ENCODE results near the gene MRPL10. TPM values are rescaled to one million over a fixed set of nuclear protein-coding genes. Genes with fewer than 3 reads are reported as not detected.

MRPL10 gene
- total and polyA plus RNA-seq, 2 experiments from 2014 or later, result 50.2 to 74.7 TPM

DNA sequence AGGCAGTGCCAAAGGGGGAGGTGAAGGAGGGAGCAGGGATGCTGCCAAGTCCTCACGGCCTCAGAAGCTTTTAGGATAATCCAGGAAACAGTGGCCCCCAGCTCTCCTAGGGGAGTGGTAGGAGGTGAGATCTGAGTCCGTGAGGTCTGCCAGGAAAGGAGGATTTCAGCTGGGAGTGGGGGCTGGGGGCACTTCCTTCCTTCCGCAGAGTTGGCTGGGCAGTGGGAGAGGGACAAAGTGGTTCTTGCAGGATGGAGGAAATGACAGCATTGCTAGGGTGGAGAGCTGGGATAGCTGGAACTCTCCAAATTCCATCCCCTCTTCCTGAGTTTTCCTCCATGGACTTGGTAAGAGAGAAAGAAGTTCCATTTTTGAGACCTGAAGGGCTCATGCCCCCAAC lies 24.4 kb upstream of the MRPL10 start:
- Histone ChIP-seq H3K79me2 (replicated peaks; ENCODE audit: insufficient read depth) (no peaks in the 10 kb centered on the region), H3K36me3 (ENCODE audit: insufficient read depth) (no peaks in the 10 kb centered on the region), H4K20me1 (replicated peaks; ENCODE audit: insufficient read depth) (no peaks in the 10 kb centered on the region; the same call in 1 of the 2 replicates), H3K4me1 (ENCODE audit: insufficient read depth) (peaks cover 29% of the 10 kb centered on the region), H3K27me3 (ENCODE audit: insufficient read depth) (peaks cover 79% of the 10 kb centered on the region), H3F3A (replicated peaks; ENCODE audit: low read depth) (peaks cover 13% of the 10 kb centered on the region; the same call in 1 of the 2 replicates), H2AFZ (no peak overlapping the region), H3K27ac (ENCODE audit: low read depth) (no peak overlapping the region), H3K4me2 (peak overlapping the region; percentile 43; the same call in 1 of the 2 replicates), H3K4me3 (no peak overlapping the region), H3K9me2 (ENCODE audit: insufficient read depth) (peaks cover 4% of the 10 kb centered on the region; the same call in 1 of the 2 replicates)
- Mint-ChIP-seq H3K36me3 (ENCODE audit: low read depth) (no peaks in the 10 kb centered on the region), H3K9me3 (no peaks in the 10 kb centered on the region), H3K27ac (no peak overlapping the region), H3K27me3 (ENCODE audit: insufficient read depth, low read depth, poor library complexity) (peaks cover 58% of the 10 kb centered on the region), H3K4me1 (peaks cover 48% of the 10 kb centered on the region), H3K4me3 (no peak overlapping the region)
- TF ChIP-seq, protein P1, sequence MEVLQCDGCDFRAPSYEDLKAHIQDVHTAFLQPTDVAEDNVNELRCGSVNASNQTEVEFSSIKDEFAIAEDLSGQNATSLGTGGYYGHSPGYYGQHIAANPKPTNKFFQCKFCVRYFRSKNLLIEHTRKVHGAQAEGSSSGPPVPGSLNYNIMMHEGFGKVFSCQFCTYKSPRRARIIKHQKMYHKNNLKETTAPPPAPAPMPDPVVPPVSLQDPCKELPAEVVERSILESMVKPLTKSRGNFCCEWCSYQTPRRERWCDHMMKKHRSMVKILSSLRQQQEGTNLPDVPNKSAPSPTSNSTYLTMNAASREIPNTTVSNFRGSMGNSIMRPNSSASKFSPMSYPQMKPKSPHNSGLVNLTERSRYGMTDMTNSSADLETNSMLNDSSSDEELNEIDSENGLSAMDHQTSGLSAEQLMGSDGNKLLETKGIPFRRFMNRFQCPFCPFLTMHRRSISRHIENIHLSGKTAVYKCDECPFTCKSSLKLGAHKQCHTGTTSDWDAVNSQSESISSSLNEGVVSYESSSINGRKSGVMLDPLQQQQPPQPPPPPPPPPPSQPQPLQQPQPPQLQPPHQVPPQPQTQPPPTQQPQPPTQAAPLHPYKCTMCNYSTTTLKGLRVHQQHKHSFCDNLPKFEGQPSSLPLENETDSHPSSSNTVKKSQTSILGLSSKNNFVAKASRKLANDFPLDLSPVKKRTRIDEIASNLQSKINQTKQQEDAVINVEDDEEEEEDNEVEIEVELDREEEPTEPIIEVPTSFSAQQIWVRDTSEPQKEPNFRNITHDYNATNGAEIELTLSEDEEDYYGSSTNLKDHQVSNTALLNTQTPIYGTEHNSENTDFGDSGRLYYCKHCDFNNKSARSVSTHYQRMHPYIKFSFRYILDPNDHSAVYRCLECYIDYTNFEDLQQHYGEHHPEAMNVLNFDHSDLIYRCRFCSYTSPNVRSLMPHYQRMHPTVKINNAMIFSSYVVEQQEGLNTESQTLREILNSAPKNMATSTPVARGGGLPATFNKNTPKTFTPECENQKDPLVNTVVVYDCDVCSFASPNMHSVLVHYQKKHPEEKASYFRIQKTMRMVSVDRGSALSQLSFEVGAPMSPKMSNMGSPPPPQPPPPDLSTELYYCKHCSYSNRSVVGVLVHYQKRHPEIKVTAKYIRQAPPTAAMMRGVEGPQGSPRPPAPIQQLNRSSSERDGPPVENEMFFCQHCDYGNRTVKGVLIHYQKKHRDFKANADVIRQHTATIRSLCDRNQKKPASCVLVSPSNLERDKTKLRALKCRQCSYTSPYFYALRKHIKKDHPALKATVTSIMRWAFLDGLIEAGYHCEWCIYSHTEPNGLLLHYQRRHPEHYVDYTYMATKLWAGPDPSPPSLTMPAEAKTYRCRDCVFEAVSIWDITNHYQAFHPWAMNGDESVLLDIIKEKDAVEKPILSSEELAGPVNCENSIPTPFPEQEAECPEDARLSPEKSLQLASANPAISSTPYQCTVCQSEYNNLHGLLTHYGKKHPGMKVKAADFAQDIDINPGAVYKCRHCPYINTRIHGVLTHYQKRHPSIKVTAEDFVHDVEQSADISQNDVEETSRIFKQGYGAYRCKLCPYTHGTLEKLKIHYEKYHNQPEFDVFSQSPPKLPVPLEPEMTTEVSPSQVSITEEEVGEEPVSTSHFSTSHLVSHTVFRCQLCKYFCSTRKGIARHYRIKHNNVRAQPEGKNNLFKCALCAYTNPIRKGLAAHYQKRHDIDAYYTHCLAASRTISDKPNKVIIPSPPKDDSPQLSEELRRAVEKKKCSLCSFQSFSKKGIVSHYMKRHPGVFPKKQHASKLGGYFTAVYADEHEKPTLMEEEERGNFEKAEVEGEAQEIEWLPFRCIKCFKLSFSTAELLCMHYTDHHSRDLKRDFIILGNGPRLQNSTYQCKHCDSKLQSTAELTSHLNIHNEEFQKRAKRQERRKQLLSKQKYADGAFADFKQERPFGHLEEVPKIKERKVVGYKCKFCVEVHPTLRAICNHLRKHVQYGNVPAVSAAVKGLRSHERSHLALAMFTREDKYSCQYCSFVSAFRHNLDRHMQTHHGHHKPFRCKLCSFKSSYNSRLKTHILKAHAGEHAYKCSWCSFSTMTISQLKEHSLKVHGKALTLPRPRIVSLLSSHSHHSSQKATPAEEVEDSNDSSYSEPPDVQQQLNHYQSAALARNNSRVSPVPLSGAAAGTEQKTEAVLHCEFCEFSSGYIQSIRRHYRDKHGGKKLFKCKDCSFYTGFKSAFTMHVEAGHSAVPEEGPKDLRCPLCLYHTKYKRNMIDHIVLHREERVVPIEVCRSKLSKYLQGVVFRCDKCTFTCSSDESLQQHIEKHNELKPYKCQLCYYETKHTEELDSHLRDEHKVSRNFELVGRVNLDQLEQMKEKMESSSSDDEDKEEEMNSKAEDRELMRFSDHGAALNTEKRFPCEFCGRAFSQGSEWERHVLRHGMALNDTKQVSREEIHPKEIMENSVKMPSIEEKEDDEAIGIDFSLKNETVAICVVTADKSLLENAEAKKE (CRISPR knock-in tag; IDR thresholded peaks at IDR 0.05), result no peak
- TF ChIP-seq, protein P2, sequence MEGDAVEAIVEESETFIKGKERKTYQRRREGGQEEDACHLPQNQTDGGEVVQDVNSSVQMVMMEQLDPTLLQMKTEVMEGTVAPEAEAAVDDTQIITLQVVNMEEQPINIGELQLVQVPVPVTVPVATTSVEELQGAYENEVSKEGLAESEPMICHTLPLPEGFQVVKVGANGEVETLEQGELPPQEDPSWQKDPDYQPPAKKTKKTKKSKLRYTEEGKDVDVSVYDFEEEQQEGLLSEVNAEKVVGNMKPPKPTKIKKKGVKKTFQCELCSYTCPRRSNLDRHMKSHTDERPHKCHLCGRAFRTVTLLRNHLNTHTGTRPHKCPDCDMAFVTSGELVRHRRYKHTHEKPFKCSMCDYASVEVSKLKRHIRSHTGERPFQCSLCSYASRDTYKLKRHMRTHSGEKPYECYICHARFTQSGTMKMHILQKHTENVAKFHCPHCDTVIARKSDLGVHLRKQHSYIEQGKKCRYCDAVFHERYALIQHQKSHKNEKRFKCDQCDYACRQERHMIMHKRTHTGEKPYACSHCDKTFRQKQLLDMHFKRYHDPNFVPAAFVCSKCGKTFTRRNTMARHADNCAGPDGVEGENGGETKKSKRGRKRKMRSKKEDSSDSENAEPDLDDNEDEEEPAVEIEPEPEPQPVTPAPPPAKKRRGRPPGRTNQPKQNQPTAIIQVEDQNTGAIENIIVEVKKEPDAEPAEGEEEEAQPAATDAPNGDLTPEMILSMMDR (conservative IDR thresholded peaks at IDR 0.05; ENCODE audit: low read depth in 2 of 2), result no peak
- TF ChIP-seq, protein P3, sequence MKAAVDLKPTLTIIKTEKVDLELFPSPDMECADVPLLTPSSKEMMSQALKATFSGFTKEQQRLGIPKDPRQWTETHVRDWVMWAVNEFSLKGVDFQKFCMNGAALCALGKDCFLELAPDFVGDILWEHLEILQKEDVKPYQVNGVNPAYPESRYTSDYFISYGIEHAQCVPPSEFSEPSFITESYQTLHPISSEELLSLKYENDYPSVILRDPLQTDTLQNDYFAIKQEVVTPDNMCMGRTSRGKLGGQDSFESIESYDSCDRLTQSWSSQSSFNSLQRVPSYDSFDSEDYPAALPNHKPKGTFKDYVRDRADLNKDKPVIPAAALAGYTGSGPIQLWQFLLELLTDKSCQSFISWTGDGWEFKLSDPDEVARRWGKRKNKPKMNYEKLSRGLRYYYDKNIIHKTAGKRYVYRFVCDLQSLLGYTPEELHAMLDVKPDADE (IDR thresholded peaks at IDR 0.05), result no peak
- no peak for TF ChIP-seq ZNF331 (CRISPR knock-in tag; IDR thresholded peaks at IDR 0.05; ENCODE audit: low read depth)
- no peak for TF ChIP-seq EZH2phosphoT487 (IDR thresholded peaks at IDR 0.05; ENCODE audit: unreplicated experiment)
- TF ChIP-seq ZNF114 (CRISPR knock-in tag; IDR thresholded peaks at IDR 0.05), result no peak
- no peak for TF ChIP-seq NANOG (IDR thresholded peaks at IDR 0.05; ENCODE audit: borderline replicate concordance)
- TF ChIP-seq, protein P4, sequence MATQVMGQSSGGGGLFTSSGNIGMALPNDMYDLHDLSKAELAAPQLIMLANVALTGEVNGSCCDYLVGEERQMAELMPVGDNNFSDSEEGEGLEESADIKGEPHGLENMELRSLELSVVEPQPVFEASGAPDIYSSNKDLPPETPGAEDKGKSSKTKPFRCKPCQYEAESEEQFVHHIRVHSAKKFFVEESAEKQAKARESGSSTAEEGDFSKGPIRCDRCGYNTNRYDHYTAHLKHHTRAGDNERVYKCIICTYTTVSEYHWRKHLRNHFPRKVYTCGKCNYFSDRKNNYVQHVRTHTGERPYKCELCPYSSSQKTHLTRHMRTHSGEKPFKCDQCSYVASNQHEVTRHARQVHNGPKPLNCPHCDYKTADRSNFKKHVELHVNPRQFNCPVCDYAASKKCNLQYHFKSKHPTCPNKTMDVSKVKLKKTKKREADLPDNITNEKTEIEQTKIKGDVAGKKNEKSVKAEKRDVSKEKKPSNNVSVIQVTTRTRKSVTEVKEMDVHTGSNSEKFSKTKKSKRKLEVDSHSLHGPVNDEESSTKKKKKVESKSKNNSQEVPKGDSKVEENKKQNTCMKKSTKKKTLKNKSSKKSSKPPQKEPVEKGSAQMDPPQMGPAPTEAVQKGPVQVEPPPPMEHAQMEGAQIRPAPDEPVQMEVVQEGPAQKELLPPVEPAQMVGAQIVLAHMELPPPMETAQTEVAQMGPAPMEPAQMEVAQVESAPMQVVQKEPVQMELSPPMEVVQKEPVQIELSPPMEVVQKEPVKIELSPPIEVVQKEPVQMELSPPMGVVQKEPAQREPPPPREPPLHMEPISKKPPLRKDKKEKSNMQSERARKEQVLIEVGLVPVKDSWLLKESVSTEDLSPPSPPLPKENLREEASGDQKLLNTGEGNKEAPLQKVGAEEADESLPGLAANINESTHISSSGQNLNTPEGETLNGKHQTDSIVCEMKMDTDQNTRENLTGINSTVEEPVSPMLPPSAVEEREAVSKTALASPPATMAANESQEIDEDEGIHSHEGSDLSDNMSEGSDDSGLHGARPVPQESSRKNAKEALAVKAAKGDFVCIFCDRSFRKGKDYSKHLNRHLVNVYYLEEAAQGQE (IDR thresholded peaks at IDR 0.05; ENCODE audit: unreplicated experiment), result no peak
- no peak for TF ChIP-seq STAT1 (IDR thresholded peaks at IDR 0.05; ENCODE audit: unreplicated experiment)
- peak; percentile 8 for DNase-seq (ENCODE audit: low spot score)
- ATAC-seq, result no peak

Measured in GM23338 (cell line).